ENCODE results near the gene NUDT5.

NUDT5 gene

GRCh38 chr10:12238821-12239220, 43.1 kb upstream of the NUDT5 start:
- Histone ChIP-seq H4K20me1 (ENCODE audit: low read depth, low read length) (no peaks in the 10 kb centered on the region), H3K36me3 (ENCODE audit: low read length) (peaks cover 20% of the 10 kb centered on the region)

GRCh38 chr10:12237265-12238220, 41.9 kb upstream of the NUDT5 start:
- Histone ChIP-seq H3K9me2 (replicated peaks; ENCODE audit: insufficient read depth, low read length) (no peaks in the 10 kb centered on the region), H2AFZ (ENCODE audit: low read depth, low read length, severe bottlenecking) (no peak overlapping the region), H3K9ac (ENCODE audit: low read length) (no peak overlapping the region), H3K9me3 (ENCODE audit: insufficient read depth, low read length) (no peaks in the 10 kb centered on the region), H4K20me1 (ENCODE audit: low read depth, low read length) (no peaks in the 10 kb centered on the region), H3K27me3 (ENCODE audit: low read length) (no peaks in the 10 kb centered on the region), H3F3A (ENCODE audit: insufficient read depth) (peaks cover 4% of the 10 kb centered on the region; the same call in 1 of the 2 replicates), H3K36me3 (ENCODE audit: low read length) (peaks cover 20% of the 10 kb centered on the region), H3K4me2 (ENCODE audit: low read depth, low read length, poor library complexity, severe bottlenecking) (no peak overlapping the region), H3K4me3 (ENCODE audit: insufficient read depth, low read length, poor library complexity, severe bottlenecking) (no peak overlapping the region), H3K79me2 (ENCODE audit: insufficient read depth, low read length) (no peaks in the 10 kb centered on the region), H3K27ac (ENCODE audit: low read depth, low read length) (no peak overlapping the region)
- TF ChIP-seq CTCF (IDR thresholded peaks at IDR 0.05; ENCODE audit: insufficient read depth, low read length, poor library complexity, severe bottlenecking) (no peak), EZH2phosphoT487 (conservative IDR thresholded peaks at IDR 0.05; ENCODE audit: low read length) (no peak)

More at GRCh38 chr10:12238821-12239220, 43.1 kb upstream of the NUDT5 start:
- Histone ChIP-seq H3K9me2 (replicated peaks; ENCODE audit: insufficient read depth, low read length) (no peaks in the 10 kb centered on the region), H3K27me3 (ENCODE audit: low read length) (no peaks in the 10 kb centered on the region), H2AFZ (ENCODE audit: low read depth, low read length, severe bottlenecking) (no peak overlapping the region), H3F3A (ENCODE audit: insufficient read depth) (peaks cover 10% of the 10 kb centered on the region; the same call in 1 of the 2 replicates), H3K4me2 (ENCODE audit: low read depth, low read length, poor library complexity, severe bottlenecking) (no peak overlapping the region), H3K9ac (ENCODE audit: low read length) (no peak overlapping the region), H3K4me3 (ENCODE audit: insufficient read depth, low read length, poor library complexity, severe bottlenecking) (no peak overlapping the region), H3K9me3 (ENCODE audit: insufficient read depth, low read length) (no peaks in the 10 kb centered on the region), H3K27ac (ENCODE audit: low read depth, low read length) (no peak overlapping the region), H3K79me2 (ENCODE audit: insufficient read depth, low read length) (no peaks in the 10 kb centered on the region)
- TF ChIP-seq EZH2phosphoT487 (conservative IDR thresholded peaks at IDR 0.05; ENCODE audit: low read length) = no peak
- no peak for TF ChIP-seq CTCF (IDR thresholded peaks at IDR 0.05; ENCODE audit: insufficient read depth, low read length, poor library complexity, severe bottlenecking)

GRCh38 chr10:12235796-12236195, 40.1 kb upstream of the NUDT5 start:
- H3K79me2 ChIP-seq (ENCODE audit: insufficient read depth, low read length) = no peaks in the 10 kb centered on the region
- H3K27me3 ChIP-seq (ENCODE audit: low read length) = no peaks in the 10 kb centered on the region
- H3F3A ChIP-seq (ENCODE audit: insufficient read depth) = 0 out of 2 replicates have a peak, but pooled peaks cover 4% of the 10 kb centered on the region
- H3K4me2 ChIP-seq (ENCODE audit: low read depth, low read length, poor library complexity, severe bottlenecking) = no peak overlapping the region
- H3K9me2 ChIP-seq (replicated peaks; ENCODE audit: insufficient read depth, low read length) = no peaks in the 10 kb centered on the region
- H3K36me3 ChIP-seq (ENCODE audit: low read length) = peaks cover 20% of the 10 kb centered on the region
- H3K4me3 ChIP-seq (ENCODE audit: insufficient read depth, low read length, poor library complexity, severe bottlenecking) = no peak overlapping the region
- no peak overlapping the region for H2AFZ ChIP-seq (ENCODE audit: low read depth, low read length, severe bottlenecking)
- no peaks in the 10 kb centered on the region for H4K20me1 ChIP-seq (ENCODE audit: low read depth, low read length)
- no peak overlapping the region for H3K9ac ChIP-seq (ENCODE audit: low read length)
- no peak overlapping the region for H3K27ac ChIP-seq (ENCODE audit: low read depth, low read length)
- TF ChIP-seq EZH2phosphoT487 (conservative IDR thresholded peaks at IDR 0.05; ENCODE audit: low read length) (no peak), CTCF (IDR thresholded peaks at IDR 0.05; ENCODE audit: insufficient read depth, low read length, poor library complexity, severe bottlenecking) (no peak)
- no peaks in the 10 kb centered on the region for H3K9me3 ChIP-seq (ENCODE audit: insufficient read depth, low read length)
